Right lung (tissue), 5 donors: ENCODE data around the gene MCEMP1. TPM values are rescaled to one million over a fixed set of nuclear protein-coding genes. Genes with fewer than 3 reads are reported as not detected.
"Not testable (repeated sequence)": the region's sequence is repeated elsewhere in the genome, so short reads cannot be mapped to it uniquely, and the experiment has no call there.

ENCODE experiments used
- DNase-seq, 2 donors: peaks; one replicate each; pipeline ENCODE4 v3.0.0-alpha.2; 2013
- polyA plus RNA-seq, 5 donors: library from polyadenylated mRNA; unstranded; fragments of 120-200 nt; gene quantifications; one replicate each; pipeline versions ENCODE4 v1.2.1 to v1.2.3, GENCODE V29; 2013; ENCODE audit warnings: inconsistent platforms in 1 of 5, low replicate concordance in 1 of 5; ENCODE audit not compliant: insufficient read length in 5 of 5, insufficient read depth in 1 of 5

The MCEMP1 gene
- polyA plus RNA-seq, 5 donors, result 0.25 to 1.1 (median 0.63) TPM

DNA sequence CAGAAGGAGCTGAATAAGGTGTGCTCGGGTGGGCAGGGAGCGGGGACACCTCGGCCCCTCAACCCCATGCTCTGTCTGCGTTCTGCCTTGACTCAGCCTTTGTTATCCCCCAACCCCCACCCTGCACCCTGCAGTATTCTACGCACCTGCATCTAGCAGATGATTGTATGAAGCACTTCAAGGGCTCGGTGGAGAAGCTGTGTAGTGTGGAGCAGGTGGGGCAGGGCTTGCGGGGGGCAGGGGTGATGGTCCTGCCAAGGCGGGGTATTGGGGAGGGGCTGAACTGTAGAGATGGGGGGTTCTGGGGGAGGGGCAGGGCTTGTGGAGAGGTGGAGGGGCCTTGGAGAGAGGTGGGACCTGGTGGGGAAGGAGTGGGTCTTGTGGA is 33.9 kb upstream of the MCEMP1 start:
- DNase-seq, result no peak

DNA sequence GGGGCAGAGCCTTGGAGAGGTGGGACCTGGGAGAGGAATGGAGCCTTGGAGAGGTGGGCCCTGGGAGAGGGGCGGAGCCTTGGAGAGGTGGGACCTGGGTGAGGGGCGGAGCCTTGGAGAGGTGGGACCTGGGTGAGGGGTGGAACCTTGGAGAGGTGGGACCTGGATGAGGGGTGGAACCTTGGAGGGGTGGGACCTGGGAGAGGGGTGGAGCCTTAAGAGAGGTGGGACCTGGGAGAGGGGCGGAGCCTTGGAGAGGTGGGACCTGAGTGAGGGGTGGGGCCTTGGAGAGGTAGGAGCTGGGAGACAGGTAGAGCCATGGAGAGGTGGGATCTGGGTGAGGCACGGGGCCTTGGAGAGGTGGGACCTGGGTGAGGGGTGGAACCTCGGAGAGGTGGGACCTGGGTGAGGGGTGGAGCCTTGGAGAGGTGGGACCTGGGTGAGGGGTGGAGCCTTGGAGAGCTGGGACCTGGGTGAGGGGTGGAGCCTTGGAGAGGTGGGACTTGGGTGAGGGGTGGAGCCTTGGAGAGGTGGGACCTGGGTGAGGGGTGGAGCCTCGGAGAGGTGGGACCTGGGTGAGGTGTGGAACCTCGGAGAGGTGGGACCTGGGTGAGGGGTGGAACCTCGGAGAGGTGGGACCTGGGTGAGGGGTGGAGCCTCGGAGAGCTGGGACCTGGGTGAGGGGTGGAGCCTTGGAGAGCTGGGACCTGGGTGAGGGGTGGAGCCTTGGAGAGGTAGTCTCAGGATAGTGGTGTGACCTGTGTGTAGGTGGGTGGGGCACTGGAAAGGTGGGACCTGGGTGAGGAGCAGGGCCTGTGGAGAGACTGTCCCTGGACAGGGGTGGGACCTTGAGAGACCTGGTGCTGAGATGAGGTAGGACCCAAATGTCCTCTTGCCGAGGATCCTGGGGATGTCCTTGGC is 33.0 kb upstream of the MCEMP1 start:
- DNase-seq, result not testable (repeated sequence)

DNA sequence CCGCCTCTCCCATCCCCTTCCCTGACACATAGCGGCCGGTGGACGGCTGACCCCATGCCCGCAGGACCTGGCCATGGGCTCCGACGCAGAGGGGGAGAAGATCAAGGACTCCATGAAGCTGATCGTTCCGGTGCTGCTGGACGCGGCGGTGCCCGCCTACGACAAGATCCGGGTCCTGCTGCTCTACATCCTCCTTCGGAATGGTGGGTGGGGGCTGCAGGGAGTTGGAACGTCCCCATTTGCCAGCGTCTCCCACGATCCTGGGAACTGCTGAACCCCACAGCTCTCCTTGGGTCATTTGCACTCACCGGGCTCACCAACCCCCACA is 32.4 kb upstream of the MCEMP1 start:
- no peak for DNase-seq

DNA sequence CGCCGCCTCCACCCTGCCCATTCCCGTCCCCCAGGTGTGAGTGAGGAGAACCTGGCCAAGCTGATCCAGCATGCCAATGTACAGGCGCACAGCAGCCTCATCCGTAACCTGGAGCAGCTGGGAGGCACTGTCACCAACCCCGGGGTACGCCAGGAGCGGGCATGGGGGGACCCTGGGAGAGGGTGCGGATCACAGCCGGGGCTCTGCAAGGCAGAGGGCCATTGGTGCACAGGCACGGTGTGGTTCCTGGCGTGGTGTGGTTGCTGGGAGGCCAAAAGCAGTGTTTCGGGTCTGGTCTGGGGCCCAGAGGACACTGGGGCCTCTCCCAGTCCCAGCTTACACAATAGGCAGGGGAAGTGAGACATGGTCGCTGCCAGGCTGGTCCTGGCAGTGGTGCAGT is 31.7 kb upstream of the MCEMP1 start:
- DNase-seq, result no peak

DNA sequence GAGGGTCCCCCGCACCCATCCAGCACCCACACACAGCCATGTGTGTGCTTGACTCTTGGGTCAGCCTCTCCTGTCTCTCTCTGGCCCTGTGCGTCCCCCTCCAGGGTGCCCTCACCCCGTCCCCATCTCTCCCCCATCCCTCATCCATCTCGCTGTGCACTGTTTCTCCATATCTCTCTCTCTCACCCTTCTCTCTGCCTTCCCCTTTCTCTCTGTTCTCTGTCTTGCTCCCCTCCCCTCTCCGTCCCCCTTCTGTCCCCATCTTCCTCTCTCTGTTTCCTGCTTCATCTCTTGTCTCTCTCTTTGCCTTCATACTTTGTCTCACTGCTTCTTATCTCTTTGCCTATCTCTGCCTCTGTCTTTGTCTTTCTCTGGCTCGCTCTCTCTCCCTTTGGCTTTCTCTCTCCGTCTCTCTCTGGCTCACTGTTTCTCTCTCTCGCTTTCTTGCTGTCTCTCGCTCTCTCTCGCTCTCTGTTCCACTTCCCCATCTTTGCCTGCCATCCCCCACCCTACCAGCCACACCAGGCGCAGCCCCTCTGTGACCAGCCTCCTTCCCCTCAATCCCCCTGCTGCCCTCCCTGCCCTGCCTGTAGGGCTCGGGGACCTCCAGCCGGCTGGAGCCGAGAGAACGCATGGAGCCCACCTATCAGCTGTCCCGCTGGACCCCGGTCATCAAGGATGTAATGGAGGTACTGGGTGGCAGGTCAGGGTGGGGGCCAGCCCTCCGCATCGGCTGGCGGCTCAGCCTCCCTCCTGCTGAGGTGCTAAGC is 31.0 kb upstream of the MCEMP1 start:
- no peak for DNase-seq

DNA sequence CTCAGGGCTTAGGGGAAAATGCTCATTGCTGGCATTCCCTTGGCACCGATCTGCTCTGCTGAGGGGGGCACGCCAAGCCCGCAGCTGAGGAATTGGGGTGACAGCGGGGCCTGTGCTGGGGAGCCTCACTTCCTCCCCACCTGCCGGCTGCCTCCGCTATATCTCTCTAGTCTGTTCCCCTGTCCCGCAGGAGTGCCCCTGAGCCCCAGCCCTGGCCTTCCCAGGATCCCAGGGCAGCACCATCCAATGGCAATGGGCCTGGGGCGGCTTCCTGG is 30.5 kb upstream of the MCEMP1 start:
- no peak for DNase-seq

DNA sequence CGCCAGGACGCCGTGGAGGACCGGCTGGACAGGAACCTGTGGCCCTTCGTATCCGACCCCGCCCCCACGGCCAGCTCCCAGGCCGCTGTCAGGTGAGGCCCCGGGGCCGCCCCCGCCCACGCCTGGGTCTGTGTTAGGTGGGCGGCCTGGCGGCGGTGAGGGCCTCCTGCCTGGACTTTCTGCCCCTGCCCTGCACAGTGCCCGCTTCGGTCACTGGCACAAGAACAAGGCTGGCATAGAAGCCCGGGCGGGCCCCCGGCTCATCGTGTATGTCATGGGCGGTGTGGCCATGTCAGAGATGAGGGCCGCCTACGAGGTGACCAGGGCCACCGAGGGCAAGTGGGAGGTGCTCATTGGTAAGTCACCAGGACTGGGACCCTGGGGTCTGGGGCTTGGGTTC is 29.7 kb upstream of the MCEMP1 start:
- no peak for DNase-seq

DNA sequence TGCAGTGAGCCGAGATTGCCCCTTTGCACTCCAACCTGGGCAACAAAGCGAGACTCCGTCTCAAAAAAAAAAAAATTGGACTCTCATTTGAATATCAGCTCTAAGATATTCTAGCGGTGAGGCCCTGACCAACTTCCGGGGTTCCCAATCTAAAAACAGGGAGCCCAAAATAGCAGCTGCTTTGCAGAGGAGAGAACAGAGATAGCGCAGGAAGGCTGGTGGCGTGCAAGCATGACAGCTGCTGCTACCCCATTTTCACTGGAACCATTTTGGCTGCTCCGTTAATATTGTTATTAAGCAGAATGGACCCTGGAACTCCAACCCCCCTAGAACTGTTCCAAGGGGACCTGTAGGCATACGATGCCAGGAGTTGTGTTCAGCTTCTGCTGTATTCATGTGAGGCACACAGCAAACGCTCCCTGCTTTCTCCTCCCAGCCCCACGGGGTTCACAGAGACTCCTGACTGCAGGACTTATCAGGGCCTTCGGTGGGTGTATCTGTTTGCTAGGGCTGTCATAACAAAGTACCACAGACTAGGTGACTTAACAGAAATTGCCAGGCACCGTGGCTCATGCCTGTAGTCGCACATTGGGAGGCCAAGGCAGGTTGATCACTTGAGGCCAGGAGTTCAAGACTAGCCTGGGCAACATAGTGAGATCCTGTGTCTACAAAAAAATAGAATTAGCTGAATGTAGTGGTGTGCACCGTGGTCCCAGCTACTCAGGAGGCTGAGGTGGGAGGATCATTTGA is 28.4 kb upstream of the MCEMP1 start:
- no peak for DNase-seq

DNA sequence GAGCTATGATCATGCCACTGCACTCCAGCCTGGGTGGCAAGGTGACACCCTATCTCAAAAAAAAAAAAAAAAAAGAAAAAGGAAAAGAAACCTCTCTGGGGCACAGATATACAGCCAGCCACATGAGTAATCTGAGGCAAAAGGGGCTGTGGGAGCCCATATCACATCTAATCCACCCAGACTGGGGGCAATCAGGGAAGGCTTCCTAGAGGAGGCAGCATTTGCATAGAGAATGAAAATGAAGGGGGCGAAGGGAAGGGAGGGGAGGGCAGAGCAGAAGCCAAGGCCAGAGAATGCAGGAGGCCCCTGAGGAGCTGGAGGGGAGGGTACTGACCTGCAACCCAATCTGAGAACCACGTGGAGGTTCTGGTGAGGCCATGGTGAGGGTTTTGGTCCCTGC is 26.7 kb upstream of the MCEMP1 start:
- no peak for DNase-seq

DNA sequence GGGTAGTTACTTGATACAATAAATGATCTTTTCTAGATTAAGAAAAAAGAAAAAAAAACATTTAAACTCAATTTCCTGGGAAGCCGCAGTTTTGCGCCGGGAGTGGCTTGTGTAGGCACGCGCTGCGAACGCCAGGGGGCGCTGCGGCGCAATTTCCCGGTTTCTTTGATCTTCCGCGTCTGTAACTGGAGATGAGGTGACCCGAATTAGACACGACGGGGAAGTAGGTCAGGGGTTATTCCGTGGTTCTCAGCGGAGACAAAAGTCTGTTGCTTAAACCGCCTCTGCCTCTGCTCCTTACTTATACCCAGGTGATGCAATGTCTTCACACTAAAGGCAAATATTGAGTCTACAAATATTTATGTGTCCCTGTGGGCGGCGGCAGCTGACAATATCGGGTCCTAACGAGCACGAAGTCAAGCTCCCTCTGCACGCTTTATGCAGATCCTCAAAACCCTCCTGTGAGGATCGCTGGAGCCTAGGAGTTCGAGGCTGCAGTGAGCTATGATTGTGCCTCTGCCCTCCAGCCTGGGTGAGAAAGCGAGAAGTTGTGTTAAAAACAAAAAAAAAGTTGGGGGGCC is 24.7 kb upstream of the MCEMP1 start:
- DNase-seq, result peak; percentile 79 to 83

DNA sequence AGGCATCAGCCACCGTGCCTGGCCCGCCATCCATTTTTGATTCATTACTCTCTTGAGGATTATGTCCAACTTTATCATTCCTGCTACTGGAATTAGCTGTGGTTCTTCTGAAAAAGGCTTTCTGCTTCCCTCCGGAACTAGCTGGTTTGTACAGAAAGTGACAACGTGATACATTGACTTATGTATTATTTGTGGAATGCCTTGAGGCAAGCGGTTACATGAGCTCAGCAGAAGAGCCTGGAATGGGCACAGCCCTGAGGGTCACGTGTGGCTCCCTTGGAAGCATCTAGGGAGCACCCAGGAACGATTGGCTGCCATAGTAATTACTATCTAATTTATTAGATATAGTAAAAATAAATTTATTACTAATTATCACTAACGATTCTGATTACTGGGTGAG is 22.5 kb upstream of the MCEMP1 start:
- no peak for DNase-seq

DNA sequence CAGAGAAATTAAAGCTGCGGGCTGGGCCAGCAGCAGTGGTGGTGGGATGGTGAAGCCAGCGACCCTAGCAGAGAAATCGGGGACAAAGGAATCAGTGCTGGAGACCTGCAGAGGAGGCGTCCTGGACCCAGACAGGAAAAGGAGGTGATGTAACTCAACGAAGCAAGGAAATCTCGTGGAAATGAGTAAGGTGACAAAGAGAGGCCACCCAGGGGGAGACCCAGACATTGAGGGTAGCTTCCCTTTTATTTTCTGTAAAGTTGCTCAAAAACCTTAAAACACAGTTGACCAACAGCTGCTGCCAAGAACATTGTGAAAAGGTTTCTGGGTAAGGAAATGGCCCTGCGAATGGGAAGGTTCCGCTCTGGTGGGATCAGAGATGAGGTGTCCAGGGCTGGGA is 21.3 kb upstream of the MCEMP1 start:
- no peak for DNase-seq

DNA sequence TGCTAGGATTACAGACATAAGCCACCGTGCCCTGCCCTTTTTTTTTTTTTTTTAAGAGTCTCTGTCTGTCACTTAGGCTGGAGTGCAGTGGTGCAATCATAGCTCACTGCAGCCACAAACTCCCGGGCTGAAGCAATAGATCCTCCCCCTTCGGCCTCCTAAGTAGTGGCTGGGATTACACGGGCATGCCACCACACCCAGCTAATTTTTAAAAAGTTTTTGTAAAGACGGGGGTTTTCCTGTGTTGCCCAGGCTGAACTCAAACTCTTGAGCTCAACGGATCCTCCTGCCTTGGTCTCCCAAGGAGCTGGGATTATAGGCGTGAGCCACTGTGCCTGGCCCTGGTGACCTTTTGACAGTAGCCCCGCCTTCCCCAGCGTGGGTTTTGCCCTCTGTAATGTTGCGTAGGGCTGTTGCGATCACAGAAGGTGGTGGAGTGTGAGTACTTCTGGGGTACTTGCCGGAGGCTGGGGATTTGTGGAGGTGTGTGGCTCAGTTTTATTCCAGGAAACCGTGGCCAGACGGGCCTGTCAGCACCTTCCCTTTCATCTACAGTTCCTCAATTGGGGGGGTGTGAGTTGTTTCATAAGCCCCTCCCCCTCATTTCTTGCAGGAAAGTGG is 19.6 kb upstream of the MCEMP1 start:
- no peak for DNase-seq

DNA sequence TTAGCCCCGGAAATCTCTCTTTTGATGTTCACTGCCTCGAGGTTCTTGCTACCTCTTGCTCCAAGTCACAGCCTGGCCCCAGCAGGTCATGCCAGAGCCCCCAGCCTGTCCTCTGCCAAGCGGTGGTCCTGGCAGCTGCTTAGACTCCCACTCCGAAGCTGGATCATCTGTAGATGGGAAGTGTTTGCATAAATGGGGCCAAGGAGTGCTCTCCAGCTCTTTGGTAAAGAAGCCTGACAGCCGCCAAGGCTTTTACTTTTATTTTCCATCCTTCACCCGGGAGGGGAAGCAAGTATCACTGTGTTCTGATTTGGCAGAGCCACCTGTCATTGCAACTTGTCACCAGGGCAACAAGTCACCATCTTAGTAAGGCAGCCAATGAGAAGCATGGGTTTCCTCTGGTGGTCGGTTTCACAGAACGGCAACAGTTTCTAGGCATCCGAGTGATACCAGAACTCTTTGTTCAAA is 18.6 kb upstream of the MCEMP1 start:
- DNase-seq, result no peak

DNA sequence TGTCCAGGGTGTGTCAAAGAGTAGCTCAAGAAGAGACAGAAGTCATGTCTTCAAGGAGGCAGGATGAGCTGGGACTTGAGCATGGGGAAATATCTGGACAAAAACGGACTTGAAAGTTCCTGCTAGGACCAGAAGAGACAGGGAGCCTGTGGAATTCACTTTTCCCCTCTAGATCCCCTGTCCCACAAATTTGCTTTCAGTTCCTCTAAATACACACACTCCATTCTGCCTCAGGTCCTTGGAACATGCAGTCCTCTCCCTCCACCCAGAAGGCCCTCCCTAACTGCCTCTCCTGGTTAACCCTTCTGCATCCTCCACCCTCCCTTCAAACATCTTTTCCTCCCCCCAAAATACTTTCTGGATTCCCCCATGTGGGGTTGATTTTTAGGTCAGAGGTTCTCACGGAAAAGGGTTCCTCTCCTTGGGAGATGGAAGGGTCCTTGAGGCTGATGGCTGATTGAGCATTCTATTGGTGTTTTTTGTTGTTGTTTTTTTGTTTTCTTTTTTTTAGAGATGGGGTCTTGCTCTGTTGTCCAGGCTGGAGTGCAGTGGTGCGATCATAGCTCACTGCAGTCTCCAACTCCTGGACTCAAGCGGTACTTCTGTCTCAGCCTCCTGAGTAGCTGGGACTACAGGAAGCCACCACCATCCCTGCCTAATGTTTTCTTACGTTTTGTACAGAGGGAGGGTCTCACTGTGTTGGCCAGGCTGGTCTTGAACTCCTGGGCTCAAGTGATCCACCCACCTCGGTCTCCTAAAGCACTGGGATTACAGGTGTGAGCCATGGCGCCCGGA is 14.9 kb upstream of the MCEMP1 start:
- no peak for DNase-seq

DNA sequence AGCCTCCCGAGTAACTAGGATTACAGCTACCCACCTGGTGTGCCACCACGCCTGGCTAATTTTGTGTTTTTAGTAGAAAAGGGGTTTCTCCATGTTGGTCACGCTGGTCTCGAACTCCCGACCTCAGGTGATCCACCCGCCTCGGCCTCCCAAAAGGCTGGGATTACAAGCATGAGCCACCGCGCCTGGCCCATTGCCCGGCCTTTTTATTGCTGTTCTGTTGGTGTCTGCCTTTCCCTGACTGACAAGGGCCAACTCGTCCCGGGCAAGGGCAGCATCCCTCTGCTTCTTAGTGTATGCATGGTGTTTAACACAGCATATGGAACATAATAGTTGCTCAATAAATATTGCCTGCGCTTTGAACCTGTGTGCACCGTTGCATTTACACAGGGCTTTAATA is 14.2 kb upstream of the MCEMP1 start:
- DNase-seq, result no peak

DNA sequence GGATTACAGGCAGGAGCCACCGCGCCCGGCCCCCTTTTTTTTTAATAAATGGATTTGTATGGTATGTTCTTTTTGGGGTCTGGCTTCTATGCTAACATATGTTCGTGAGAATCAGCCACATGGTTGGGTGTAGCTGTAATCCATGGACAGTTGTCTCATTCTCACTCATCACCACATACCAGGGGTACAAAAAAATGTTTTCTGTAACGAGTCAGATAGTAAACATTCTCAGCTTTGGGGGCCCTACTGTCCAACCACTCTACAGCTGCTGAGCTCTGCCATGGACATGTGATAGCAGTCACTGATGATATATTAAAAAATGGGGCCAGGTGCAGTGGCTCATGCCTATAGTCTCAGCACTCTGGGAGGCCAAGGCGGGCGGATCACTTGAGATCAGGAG is 13.2 kb upstream of the MCEMP1 start:
- DNase-seq, result no peak

DNA sequence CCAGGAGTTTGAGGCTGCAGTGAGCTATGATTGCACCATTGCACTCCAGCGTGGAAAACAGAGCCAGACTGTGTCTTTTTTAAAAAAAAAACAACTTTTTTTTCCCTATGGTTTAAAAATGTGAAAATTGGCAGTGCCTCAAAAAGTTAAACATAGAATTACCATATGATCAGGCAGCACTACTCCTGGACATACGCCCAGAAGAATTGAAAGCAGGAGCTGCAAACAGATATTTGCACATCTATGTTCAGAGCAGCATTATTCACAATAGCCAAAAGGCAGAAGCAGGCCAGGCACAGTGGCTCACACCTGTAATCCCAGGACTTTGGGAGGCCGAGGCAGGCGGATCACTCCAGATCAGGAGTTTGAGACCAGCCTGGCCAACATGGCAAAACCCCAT is 11.8 kb upstream of the MCEMP1 start:
- DNase-seq, result peak; percentile 69 to 76

DNA sequence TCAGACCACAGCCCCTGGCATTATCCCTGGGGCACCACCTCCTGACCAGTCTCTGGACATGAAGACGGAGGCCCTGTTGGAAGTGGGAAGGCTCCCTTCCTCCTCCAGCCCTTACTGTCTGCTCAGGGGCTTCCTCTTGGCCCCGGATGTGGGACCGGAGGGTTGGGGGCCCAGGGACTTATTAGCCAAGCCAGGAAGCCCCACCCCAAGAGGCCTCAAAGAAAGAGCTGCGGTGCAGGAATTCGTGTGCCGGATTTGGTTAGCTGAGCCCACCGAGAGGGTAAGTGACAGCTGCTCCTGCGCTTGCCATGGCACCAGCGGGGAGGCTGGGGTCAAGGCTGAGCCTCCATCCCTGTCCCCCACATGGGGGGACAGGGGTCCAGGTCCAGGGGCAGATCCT is 8.0 kb upstream of the MCEMP1 start, which contains the start of gene RETN:
Gene RETN, plus strand, starts transcription at position 208 of the 400 bp plus-strand sequence. CDS start 278 bp downstream, outside the sequence.
- DNase-seq, result no peak

DNA sequence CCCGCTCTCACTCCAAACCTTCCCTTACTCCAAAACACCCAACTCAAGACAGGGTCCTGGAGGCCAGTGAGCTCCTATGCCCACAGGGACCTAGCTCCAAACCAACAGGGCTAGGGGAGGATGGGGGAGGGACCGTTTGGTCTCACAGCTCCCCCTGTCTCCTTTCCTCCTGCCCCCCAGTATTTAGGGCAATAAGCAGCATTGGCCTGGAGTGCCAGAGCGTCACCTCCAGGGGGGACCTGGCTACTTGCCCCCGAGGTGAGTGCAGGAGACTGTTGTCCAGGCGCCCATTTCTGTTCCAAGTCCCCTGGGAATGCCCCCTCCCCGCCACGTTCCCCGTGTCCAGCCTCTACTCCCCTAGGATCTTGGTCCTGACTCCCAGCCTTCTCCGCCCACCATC is 7.2 kb upstream of the MCEMP1 start:
- DNase-seq, result no peak
